ENCODE measurements around the gene RORC. TPM values are rescaled to one million over a fixed set of nuclear protein-coding genes. Genes with fewer than 3 reads are reported as not detected.
A peak's percentile ranks its signal among the peaks of the same experiment; 100 is the strongest.
"Not testable (repeated sequence)": the region's sequence is repeated elsewhere in the genome, so short reads cannot be mapped to it uniquely, and the experiment has no call there.

RORC gene
- total RNA-seq, 1 experiment from 2014 or later = not detected

GRCh38 chr1:151775894-151776664 is 55.5 kb downstream of the RORC start:
- H3K27ac ChIP-seq (ENCODE audit: low read length) = no peak overlapping the region
- H2AFZ ChIP-seq (ENCODE audit: low read length) = no peak overlapping the region
- DNase-seq = no peak
- H3K9me3 ChIP-seq (ENCODE audit: low read length) = no peaks in the 10 kb centered on the region
- H3K9ac ChIP-seq (ENCODE audit: low read length) = no peak overlapping the region
- no peaks in the 10 kb centered on the region for H4K20me1 ChIP-seq (ENCODE audit: insufficient read depth, low read depth, low read length)
- H3K4me2 ChIP-seq (ENCODE audit: low read depth, low read length, poor library complexity, severe bottlenecking) = no peak overlapping the region
- H3K36me3 ChIP-seq (ENCODE audit: insufficient read depth, low read length) = no peaks in the 10 kb centered on the region
- H3K9me2 ChIP-seq (replicated peaks; ENCODE audit: insufficient read depth, low read length) = no peaks in the 10 kb centered on the region
- H3K27me3 ChIP-seq (ENCODE audit: low read length) = no peaks in the 10 kb centered on the region
- H3K4me3 ChIP-seq (ENCODE audit: low read length) = no peak overlapping the region
- H3K4me1 ChIP-seq (ENCODE audit: low read length) = no peaks in the 10 kb centered on the region
- H3K79me2 ChIP-seq (ENCODE audit: low read length) = no peaks in the 10 kb centered on the region

DNA sequence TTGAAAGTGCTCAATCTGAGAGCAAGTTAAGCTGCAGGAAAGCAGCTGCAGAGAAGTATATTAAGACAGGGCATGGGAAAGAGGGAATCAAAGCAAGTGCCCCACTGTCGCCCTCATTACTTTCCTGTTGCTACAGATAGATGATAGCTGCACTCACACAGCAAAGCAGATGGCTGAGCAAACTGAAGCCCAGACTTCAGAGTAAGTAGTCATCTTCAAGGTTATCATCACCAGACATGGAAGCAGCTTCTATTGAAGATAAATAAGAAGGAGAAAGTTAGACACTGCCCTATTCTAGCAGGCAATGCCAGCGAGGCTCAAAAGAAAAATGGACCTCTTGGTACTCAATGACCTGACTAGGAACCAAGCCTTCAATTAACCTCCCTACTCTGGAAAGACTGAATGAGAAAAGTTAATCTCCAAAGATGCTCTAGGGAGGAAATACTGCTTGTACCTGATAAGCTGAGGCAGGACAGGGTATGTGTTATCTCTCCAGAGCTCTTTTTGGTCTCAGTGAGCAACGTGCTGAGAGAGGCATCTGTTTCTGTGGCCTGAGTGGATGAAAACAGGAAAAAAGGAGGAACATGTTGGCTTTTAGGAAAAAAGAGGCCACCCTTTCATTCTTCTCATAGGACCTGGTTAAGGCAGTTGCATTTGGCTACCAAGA is 57.2 kb downstream of the RORC start:
- H3K4me1 ChIP-seq (ENCODE audit: low read length) = no peaks in the 10 kb centered on the region
- no peaks in the 10 kb centered on the region for H3K79me2 ChIP-seq (ENCODE audit: low read length)
- no peaks in the 10 kb centered on the region for H3K9me2 ChIP-seq (replicated peaks; ENCODE audit: insufficient read depth, low read length)
- H2AFZ ChIP-seq (ENCODE audit: low read length) = no peak overlapping the region
- H3K4me3 ChIP-seq (ENCODE audit: low read length) = no peak overlapping the region
- no peak overlapping the region for H3K27ac ChIP-seq (ENCODE audit: low read length)
- no peaks in the 10 kb centered on the region for H3K27me3 ChIP-seq (ENCODE audit: low read length)
- no peaks in the 10 kb centered on the region for H3K36me3 ChIP-seq (ENCODE audit: insufficient read depth, low read length)
- no peaks in the 10 kb centered on the region for H4K20me1 ChIP-seq (ENCODE audit: insufficient read depth, low read depth, low read length)
- H3K4me2 ChIP-seq (ENCODE audit: low read depth, low read length, poor library complexity, severe bottlenecking) = no peak overlapping the region
- no peak for DNase-seq
- no peaks in the 10 kb centered on the region for H3K9me3 ChIP-seq (ENCODE audit: low read length)
- H3K9ac ChIP-seq (ENCODE audit: low read length) = no peak overlapping the region

GRCh38 chr1:151773702-151774101 is 57.9 kb downstream of the RORC start:
- Histone ChIP-seq H4K20me1 (ENCODE audit: insufficient read depth, low read depth, low read length) (no peaks in the 10 kb centered on the region), H3K27me3 (ENCODE audit: low read length) (no peaks in the 10 kb centered on the region), H3K4me3 (ENCODE audit: low read length) (no peak overlapping the region), H3K9ac (ENCODE audit: low read length) (no peak overlapping the region), H3K4me1 (ENCODE audit: low read length) (no peaks in the 10 kb centered on the region), H3K27ac (ENCODE audit: low read length) (no peak overlapping the region), H3K4me2 (ENCODE audit: low read depth, low read length, poor library complexity, severe bottlenecking) (no peak overlapping the region), H2AFZ (ENCODE audit: low read length) (no peak overlapping the region), H3K36me3 (ENCODE audit: insufficient read depth, low read length) (no peaks in the 10 kb centered on the region), H3K9me3 (ENCODE audit: low read length) (no peaks in the 10 kb centered on the region), H3K9me2 (replicated peaks; ENCODE audit: insufficient read depth, low read length) (no peaks in the 10 kb centered on the region), H3K79me2 (ENCODE audit: low read length) (no peaks in the 10 kb centered on the region)
- no peak for DNase-seq

DNA sequence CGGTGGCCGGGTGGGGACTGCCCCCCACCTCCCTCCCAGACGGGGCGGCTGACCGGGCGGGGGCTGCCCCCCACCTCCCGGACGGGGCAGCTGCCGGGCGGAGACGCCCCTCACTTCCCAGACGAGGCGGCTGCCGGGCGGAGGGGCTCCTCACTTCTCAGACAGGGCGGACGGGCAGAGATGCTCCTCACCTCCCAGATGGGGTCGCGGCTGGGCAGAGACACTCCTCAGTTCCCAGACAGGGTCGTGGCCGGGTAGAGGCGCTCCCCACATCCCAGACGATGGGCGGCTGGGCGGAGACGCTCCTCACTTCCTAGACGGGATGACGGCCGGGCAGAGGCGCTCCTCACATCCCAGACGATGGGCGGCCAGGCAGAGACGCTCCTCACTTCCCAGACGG is 62.3 kb downstream of the RORC start:
- DNase-seq; H2AFZ ChIP-seq (ENCODE audit: low read length): not testable (repeated sequence)

GRCh38 chr1:151768351-151769066 is 63.1 kb downstream of the RORC start:
- H3K4me1 ChIP-seq (ENCODE audit: low read length) = peaks cover 13% of the 10 kb centered on the region
- not testable (repeated sequence) for H4K20me1 ChIP-seq (ENCODE audit: insufficient read depth, low read depth, low read length); H3K27ac ChIP-seq (ENCODE audit: low read length); H3K9me2 ChIP-seq (replicated peaks; ENCODE audit: insufficient read depth, low read length); H3K9ac ChIP-seq (ENCODE audit: low read length); H3K4me3 ChIP-seq (ENCODE audit: low read length); H3K9me3 ChIP-seq (ENCODE audit: low read length); H3K79me2 ChIP-seq (ENCODE audit: low read length); H2AFZ ChIP-seq (ENCODE audit: low read length); H3K27me3 ChIP-seq (ENCODE audit: low read length); DNase-seq; H3K36me3 ChIP-seq (ENCODE audit: insufficient read depth, low read length); H3K4me2 ChIP-seq (ENCODE audit: low read depth, low read length, poor library complexity, severe bottlenecking)

More for the DNA sequence above, 62.3 kb downstream of the RORC start:
- H3K9me2 ChIP-seq (replicated peaks; ENCODE audit: insufficient read depth, low read length); H3K27me3 ChIP-seq (ENCODE audit: low read length); H3K27ac ChIP-seq (ENCODE audit: low read length); H3K4me1 ChIP-seq (ENCODE audit: low read length); H3K36me3 ChIP-seq (ENCODE audit: insufficient read depth, low read length); H3K4me2 ChIP-seq (ENCODE audit: low read depth, low read length, poor library complexity, severe bottlenecking); H3K9ac ChIP-seq (ENCODE audit: low read length); H3K79me2 ChIP-seq (ENCODE audit: low read length); H3K4me3 ChIP-seq (ENCODE audit: low read length); H3K9me3 ChIP-seq (ENCODE audit: low read length); H4K20me1 ChIP-seq (ENCODE audit: insufficient read depth, low read depth, low read length): not testable (repeated sequence)

DNA sequence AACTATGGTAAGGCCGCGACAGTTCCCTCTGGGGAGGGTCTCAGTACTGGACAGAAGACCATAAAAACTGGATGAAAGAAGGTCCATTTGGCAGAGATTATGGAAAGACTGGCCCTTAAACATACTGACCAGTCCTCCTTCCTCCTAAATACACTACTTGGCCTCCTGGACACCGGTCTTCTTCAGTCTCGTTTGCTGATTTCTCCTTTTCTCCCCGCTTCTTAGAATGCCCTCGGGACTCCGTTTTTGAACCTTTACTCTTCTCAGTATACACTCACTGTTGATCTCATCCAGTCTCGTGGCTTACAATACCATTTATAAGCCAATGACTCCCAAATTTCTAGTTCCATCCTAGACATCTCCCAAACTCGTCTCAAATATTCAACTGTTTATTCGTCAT is 67.6 kb downstream of the RORC start:
- DNase-seq = peak; percentile 58
- no peaks in the 10 kb centered on the region for H4K20me1 ChIP-seq (ENCODE audit: insufficient read depth, low read depth, low read length)
- H3K79me2 ChIP-seq (ENCODE audit: low read length) = peaks cover 24% of the 10 kb centered on the region
- no peaks in the 10 kb centered on the region for H3K9me2 ChIP-seq (replicated peaks; ENCODE audit: insufficient read depth, low read length)
- peak overlapping the region; percentile 38; the same call in 1 of the 2 replicates for H2AFZ ChIP-seq (ENCODE audit: low read length)
- H3K4me2 ChIP-seq (ENCODE audit: low read depth, low read length, poor library complexity, severe bottlenecking) = peak overlapping the region; percentile 88
- peak overlapping the region; percentile 54 for H3K27ac ChIP-seq (ENCODE audit: low read length)
- no peaks in the 10 kb centered on the region for H3K27me3 ChIP-seq (ENCODE audit: low read length)
- peaks cover 24% of the 10 kb centered on the region for H3K4me1 ChIP-seq (ENCODE audit: low read length)
- H3K36me3 ChIP-seq (ENCODE audit: insufficient read depth, low read length) = peaks cover 25% of the 10 kb centered on the region; the same call in 1 of the 2 replicates
- H3K9ac ChIP-seq (ENCODE audit: low read length) = peak overlapping the region; percentile 80
- no peaks in the 10 kb centered on the region for H3K9me3 ChIP-seq (ENCODE audit: low read length)
- H3K4me3 ChIP-seq (ENCODE audit: low read length) = peak overlapping the region; percentile 78

DNA sequence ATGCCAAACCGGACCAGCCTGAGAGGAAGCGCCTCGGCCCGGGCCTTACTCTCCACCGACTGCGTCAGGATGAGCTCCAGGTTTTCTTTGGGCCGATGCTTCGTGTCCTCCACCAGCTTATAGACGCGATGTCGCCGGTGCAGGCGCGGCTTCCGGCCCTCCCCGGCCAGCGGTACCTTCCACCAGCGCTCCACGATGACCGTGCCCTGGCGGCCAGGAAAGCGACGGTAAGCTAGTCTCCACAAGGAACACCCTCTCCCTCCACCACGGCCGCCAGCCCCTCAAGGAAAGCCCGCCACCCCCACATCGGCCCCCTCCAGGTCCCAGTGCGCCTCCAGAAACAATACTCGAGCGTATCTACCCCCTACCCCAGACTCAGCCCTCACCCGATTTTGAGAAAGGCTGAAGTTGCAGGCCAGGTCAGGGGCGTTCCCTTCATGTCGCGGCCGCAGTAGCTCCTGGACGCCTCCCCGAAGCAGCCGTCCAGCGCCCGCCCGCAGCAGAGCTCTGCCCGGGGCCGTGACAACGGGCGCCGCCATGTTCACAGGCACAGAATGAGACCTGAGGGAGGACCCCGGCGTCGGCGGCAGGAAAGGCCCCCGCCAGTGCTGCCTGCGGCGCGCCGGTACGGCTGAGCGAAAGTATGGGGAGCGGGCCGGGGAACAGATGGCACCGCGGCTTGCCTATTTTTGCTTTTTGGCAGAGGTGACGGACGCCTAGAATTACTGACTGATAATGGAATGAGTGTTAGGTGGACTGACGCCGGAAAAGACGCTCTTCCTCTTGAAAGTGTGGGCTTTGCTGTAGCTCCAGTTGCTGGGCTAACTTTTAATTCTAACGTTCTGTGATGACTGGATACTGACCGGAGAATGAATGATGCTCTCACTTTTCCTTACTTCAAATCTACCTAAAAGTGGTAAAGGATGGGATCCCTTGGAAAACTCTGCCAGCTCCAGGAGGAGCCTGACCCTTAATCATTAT is 68.4 kb downstream of the RORC start, which contains the start of gene MRPL9:
TSS of gene MRPL9 (minus strand) at position 556 of the 981 bp plus-strand sequence. CDS start at position 539, 17 bp downstream.
- H3K9me2 ChIP-seq (replicated peaks; ENCODE audit: insufficient read depth, low read length) = no peaks in the 10 kb centered on the region
- peaks cover 25% of the 10 kb centered on the region; the same call in 1 of the 2 replicates for H3K36me3 ChIP-seq (ENCODE audit: insufficient read depth, low read length)
- no peaks in the 10 kb centered on the region for H3K9me3 ChIP-seq (ENCODE audit: low read length)
- H3K79me2 ChIP-seq (ENCODE audit: low read length) = peaks cover 24% of the 10 kb centered on the region
- peak within 1 kb of the TSS; percentile 40; the same call in 1 of the 2 replicates for H2AFZ ChIP-seq (ENCODE audit: low read length)
- H3K4me3 ChIP-seq (ENCODE audit: low read length) = peak within 1 kb of the TSS; percentile 78
- H4K20me1 ChIP-seq (ENCODE audit: insufficient read depth, low read depth, low read length) = no peaks in the 10 kb centered on the region
- peak; percentile 94 for DNase-seq
- H3K4me1 ChIP-seq (ENCODE audit: low read length) = peaks cover 24% of the 10 kb centered on the region
- peak within 1 kb of the TSS; percentile 88 for H3K4me2 ChIP-seq (ENCODE audit: low read depth, low read length, poor library complexity, severe bottlenecking)
- peak within 1 kb of the TSS; percentile 54 for H3K27ac ChIP-seq (ENCODE audit: low read length)
- H3K27me3 ChIP-seq (ENCODE audit: low read length) = no peaks in the 10 kb centered on the region
- H3K9ac ChIP-seq (ENCODE audit: low read length) = peak within 1 kb of the TSS; percentile 80
